Endodermal cell (in vitro differentiated cells): ENCODE data around the gene NLK. TPM values are rescaled to one million over a fixed set of nuclear protein-coding genes. Genes with fewer than 3 reads are reported as not detected.

ENCODE experiments used
- DNase-seq: peaks from one replicate; pipeline ENCODE4 v3.0.0-alpha.2; 2017
- H3K27ac ChIP-seq: 2 replicates; pipeline ENCODE4 v1.5.1; 2013; ENCODE audit warnings: mild to moderate bottlenecking, low read depth, low read length, moderate library complexity
- H3K27me3 ChIP-seq: 2 replicates; pipeline ENCODE4 v1.6.1; 2013; ENCODE audit warnings: mild to moderate bottlenecking, low read length, moderate library complexity; ENCODE audit not compliant: insufficient read depth, control insufficient read depth, poor library complexity, severe bottlenecking
- H3K36me3 ChIP-seq: 2 replicates; pipeline ENCODE4 v1.7.0; 2013; ENCODE audit warnings: mild to moderate bottlenecking, low read length, moderate library complexity; ENCODE audit not compliant: control insufficient read depth, insufficient read depth
- H3K4me1 ChIP-seq: one replicate; pipeline ENCODE4 v1.7.0; 2013; ENCODE audit warnings: low read length; ENCODE audit not compliant: control insufficient read depth, insufficient read depth
- H3K4me3 ChIP-seq: 2 replicates; pipeline ENCODE4 v1.5.1; 2013; ENCODE audit warnings: mild to moderate bottlenecking, low read length, moderate library complexity
- H3K9ac ChIP-seq: 2 replicates; pipeline ENCODE4 v1.6.1; 2013; ENCODE audit warnings: mild to moderate bottlenecking, low read length, moderate library complexity; ENCODE audit not compliant: poor library complexity, severe bottlenecking; ENCODE audit errors: extremely low read depth
- H3K9me3 ChIP-seq: 2 replicates; pipeline ENCODE4 v1.6.1; 2013; ENCODE audit warnings: mild to moderate bottlenecking, low read length, moderate library complexity; ENCODE audit not compliant: control insufficient read depth
- H3K27ac Mint-ChIP-seq: 2 replicates; pipeline ENCODE4 v1.8.0; 2020; ENCODE audit warnings: mixed read lengths
- H3K27me3 Mint-ChIP-seq: 2 replicates; pipeline ENCODE4 v1.8.0; 2021; ENCODE audit warnings: mild to moderate bottlenecking, mixed read lengths; ENCODE audit not compliant: insufficient read depth
- H3K36me3 Mint-ChIP-seq: 2 replicates; pipeline ENCODE4 v1.8.0; 2020; ENCODE audit warnings: low read depth, mixed read lengths
- H3K4me1 Mint-ChIP-seq: 2 replicates; pipeline ENCODE4 v1.8.0; 2020; ENCODE audit warnings: mixed read lengths
- H3K4me3 Mint-ChIP-seq: 2 replicates; pipeline ENCODE4 v1.8.0; 2020; ENCODE audit warnings: mild to moderate bottlenecking, moderate library complexity, mixed read lengths
- H3K9me3 Mint-ChIP-seq: 2 replicates; pipeline ENCODE4 v1.8.0; 2020; ENCODE audit warnings: mild to moderate bottlenecking, mixed read lengths
- CTCF ChIP-seq: fragments of 200-600 bp; sonication (generic); conservative IDR thresholded peaks from 2 replicates; pipeline ENCODE4 v1.5.0; 2021; ENCODE audit warnings: antibody characterized with exemption, mild to moderate bottlenecking
- WGBS, 2 experiments: methylation state at CpG; one replicate each; pipeline versions ENCODE4 v1.1.5 to v1.1.7; 2013; ENCODE audit warnings: missing lambda C conversion rate in 2 of 2, mixed read lengths in 1 of 2; ENCODE audit not compliant: insufficient coverage in 1 of 2, insufficient read length in 1 of 2; 5-methylcytosine and 5-hydroxymethylcytosine counted together
- total RNA-seq, 2 donors: library from RNA; stranded (reverse); fragmentation: NEBNext Ultra II Directional in 1 of 2; extraction: Animal tissue kit (Norgen Biotek cat#: 25700) in 1 of 2; gene quantifications; 2 replicates in 1 of 2; 3 replicates in 1 of 2; pipeline ENCODE4 v1.2.1, GENCODE V29; 2021

Gene NLK
- total RNA-seq, 2 donors from 2014 or later, result 49.2 to 50.3 TPM

- peaks cover 15% of the 10 kb centered on the region for H3K4me1 ChIP-seq
- WGBS, 2 experiments, result 86 to 88% methylated on average over 1 of the region's 1 CpG
- no peaks in the 10 kb centered on the region for H3K9me3 Mint-ChIP-seq
- H3K4me3 Mint-ChIP-seq, result no peak overlapping the region
- peak overlapping the region; percentile 10 for H3K4me3 ChIP-seq
- H3K36me3 Mint-ChIP-seq, result no peaks in the 10 kb centered on the region
- no peak for DNase-seq
- H3K36me3 ChIP-seq, result no peaks in the 10 kb centered on the region
- no peak for TF ChIP-seq CTCF
- no peaks in the 10 kb centered on the region for H3K27me3 Mint-ChIP-seq
- H3K9ac ChIP-seq, result no peak overlapping the region
- H3K27ac Mint-ChIP-seq, result peak overlapping the region; percentile 35
- H3K27me3 ChIP-seq, result no peaks in the 10 kb centered on the region
- no peak overlapping the region for H3K27ac ChIP-seq
- H3K4me1 Mint-ChIP-seq, result peaks cover 58% of the 10 kb centered on the region
- no peaks in the 10 kb centered on the region for H3K9me3 ChIP-seq
These were observed 15.3 kb downstream of the NLK start for GRCh38 chr17:28057731-28058246.

GRCh38 chr17:28059675-28060074 lies 17.2 kb downstream of the NLK start:
- H3K27ac Mint-ChIP-seq, result no peak overlapping the region
- DNase-seq, result no peak
- Histone ChIP-seq H3K27ac (no peak overlapping the region), H3K36me3 (no peaks in the 10 kb centered on the region), H3K4me3 (no peak overlapping the region), H3K9ac (no peak overlapping the region), H3K4me1 (peaks cover 14% of the 10 kb centered on the region), H3K9me3 (no peaks in the 10 kb centered on the region), H3K27me3 (no peaks in the 10 kb centered on the region)
- H3K27me3 Mint-ChIP-seq, result no peaks in the 10 kb centered on the region
- no peaks in the 10 kb centered on the region for H3K9me3 Mint-ChIP-seq
- TF ChIP-seq CTCF, result no peak
- no CpG with 5 or more reads among the region's 1 CpG for WGBS, 2 experiments
- H3K4me1 Mint-ChIP-seq, result peaks cover 51% of the 10 kb centered on the region
- no peak overlapping the region for H3K4me3 Mint-ChIP-seq
- no peaks in the 10 kb centered on the region for H3K36me3 Mint-ChIP-seq

- H3K9me3 ChIP-seq, result peaks cover 7% of the 10 kb centered on the region
- H3K27me3 ChIP-seq, result no peaks in the 10 kb centered on the region
- no peak for DNase-seq
- H3K4me1 ChIP-seq, result peaks cover 3% of the 10 kb centered on the region
- peaks cover under 1% of the 10 kb centered on the region for H3K36me3 ChIP-seq
- Mint-ChIP-seq H3K27ac (no peak overlapping the region), H3K36me3 (peaks cover 12% of the 10 kb centered on the region), H3K4me1 (peaks cover 15% of the 10 kb centered on the region), H3K9me3 (peaks cover 4% of the 10 kb centered on the region), H3K4me3 (no peak overlapping the region), H3K27me3 (no peaks in the 10 kb centered on the region)
- no peak overlapping the region for H3K4me3 ChIP-seq
- WGBS, 2 experiments, result 90 to 100% methylated on average over 2 of the region's 2 CpGs
- no peak overlapping the region for H3K27ac ChIP-seq
- H3K9ac ChIP-seq, result no peak overlapping the region
- TF ChIP-seq CTCF, result no peak
These were observed 23.2 kb downstream of the NLK start for GRCh38 chr17:28065706-28066105.
